Measurements from ENCODE around the gene PCDHGA1. TPM values are rescaled to one million over a fixed set of nuclear protein-coding genes. Genes with fewer than 3 reads are reported as not detected.

PCDHGA1 gene
- total and polyA plus RNA-seq, 4 donors: 0.05 to 0.08 (median 0.05) TPM; not detected in 1

DNA sequence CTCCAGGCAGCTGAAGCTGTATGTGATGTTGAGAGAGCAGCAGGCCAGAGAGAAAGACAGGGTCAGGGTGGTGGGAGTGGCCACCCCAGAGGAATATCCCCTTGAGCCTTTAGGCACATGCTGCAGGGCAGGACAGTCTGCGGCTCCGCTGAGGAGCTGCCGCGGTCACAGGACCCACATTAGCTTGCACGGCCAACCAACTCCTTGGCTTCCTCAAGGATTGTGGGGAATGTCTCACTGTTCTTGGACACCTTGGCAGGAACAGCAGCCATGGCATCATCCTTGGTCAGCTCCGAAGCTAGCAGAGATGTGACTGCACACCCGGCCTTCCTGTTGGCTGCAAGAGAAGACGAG is 186.3 kb downstream of the PCDHGA1 start (continued):
- TF ChIP-seq, protein P1, sequence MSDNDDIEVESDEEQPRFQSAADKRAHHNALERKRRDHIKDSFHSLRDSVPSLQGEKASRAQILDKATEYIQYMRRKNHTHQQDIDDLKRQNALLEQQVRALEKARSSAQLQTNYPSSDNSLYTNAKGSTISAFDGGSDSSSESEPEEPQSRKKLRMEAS (IDR thresholded peaks at IDR 0.05): no peak
- TF ChIP-seq, protein P2, sequence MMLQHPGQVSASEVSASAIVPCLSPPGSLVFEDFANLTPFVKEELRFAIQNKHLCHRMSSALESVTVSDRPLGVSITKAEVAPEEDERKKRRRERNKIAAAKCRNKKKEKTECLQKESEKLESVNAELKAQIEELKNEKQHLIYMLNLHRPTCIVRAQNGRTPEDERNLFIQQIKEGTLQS (IDR thresholded peaks at IDR 0.05): no peak
- TF ChIP-seq YY1 (IDR thresholded peaks at IDR 0.05) (no peak), GABPA (IDR thresholded peaks at IDR 0.05 in 1 of 2, conservative IDR thresholded peaks at IDR 0.05 in 1 of 2) (no peak), HNF4A (conservative IDR thresholded peaks at IDR 0.05) (no peak), TAF1 (conservative IDR thresholded peaks at IDR 0.05) (no peak), FOXA1 (IDR thresholded peaks at IDR 0.05) (no peak)

DNA sequence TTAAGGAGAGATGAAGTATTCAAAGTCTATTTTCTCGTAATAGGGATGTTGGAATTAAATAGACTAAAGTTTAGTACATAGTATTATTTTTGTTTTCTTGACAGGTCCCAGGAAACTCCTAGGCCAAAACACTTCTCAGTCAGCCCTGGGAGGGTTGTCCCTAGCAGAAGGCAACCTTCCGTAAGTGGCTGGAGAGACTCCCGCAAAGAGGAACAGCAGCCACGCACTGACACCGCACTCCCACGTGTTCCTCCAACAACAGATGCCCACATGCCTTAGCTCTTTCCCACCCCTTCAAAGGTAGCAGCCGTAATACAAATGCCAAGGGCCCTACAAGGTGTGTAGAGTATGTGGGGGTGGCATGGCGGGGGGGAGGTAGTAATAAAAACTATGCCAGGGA is 187.0 kb downstream of the PCDHGA1 start:
- H3K27me3 ChIP-seq (ENCODE audit: control insufficient read depth in 4 of 4, insufficient read depth in 4 of 4, low read length in 3 of 4): no peaks in the 10 kb centered on the region
- H3K4me3 ChIP-seq (ENCODE audit: low read depth in 1 of 3, low read length in 3 of 3): no peak overlapping the region
- no peak overlapping the region for H3K9ac ChIP-seq (ENCODE audit: low read depth in 1 of 2, low read length in 2 of 2)
- peaks cover 4 to 20% (median 7%) of the 10 kb centered on the region in 4 donors for H3K4me1 ChIP-seq (ENCODE audit: control insufficient read depth in 4 of 4, insufficient read depth in 4 of 4, low read length in 3 of 4)
- no peak for TF ChIP-seq NR2F2 (IDR thresholded peaks at IDR 0.05)
- no peak for TF ChIP-seq YY1 (IDR thresholded peaks at IDR 0.05)
- no peak for TF ChIP-seq RAD21 (IDR thresholded peaks at IDR 0.05)
- no peak for TF ChIP-seq HNF4A (conservative IDR thresholded peaks at IDR 0.05)
- TF ChIP-seq GABPA (IDR thresholded peaks at IDR 0.05 in 1 of 2, conservative IDR thresholded peaks at IDR 0.05 in 1 of 2): no peak
- TF ChIP-seq FOXA2 (IDR thresholded peaks at IDR 0.05): no peak
- no peak for TF ChIP-seq HNF4G (IDR thresholded peaks at IDR 0.05)
- no peak for TF ChIP-seq TAF1 (conservative IDR thresholded peaks at IDR 0.05)
- TF ChIP-seq, protein P3, sequence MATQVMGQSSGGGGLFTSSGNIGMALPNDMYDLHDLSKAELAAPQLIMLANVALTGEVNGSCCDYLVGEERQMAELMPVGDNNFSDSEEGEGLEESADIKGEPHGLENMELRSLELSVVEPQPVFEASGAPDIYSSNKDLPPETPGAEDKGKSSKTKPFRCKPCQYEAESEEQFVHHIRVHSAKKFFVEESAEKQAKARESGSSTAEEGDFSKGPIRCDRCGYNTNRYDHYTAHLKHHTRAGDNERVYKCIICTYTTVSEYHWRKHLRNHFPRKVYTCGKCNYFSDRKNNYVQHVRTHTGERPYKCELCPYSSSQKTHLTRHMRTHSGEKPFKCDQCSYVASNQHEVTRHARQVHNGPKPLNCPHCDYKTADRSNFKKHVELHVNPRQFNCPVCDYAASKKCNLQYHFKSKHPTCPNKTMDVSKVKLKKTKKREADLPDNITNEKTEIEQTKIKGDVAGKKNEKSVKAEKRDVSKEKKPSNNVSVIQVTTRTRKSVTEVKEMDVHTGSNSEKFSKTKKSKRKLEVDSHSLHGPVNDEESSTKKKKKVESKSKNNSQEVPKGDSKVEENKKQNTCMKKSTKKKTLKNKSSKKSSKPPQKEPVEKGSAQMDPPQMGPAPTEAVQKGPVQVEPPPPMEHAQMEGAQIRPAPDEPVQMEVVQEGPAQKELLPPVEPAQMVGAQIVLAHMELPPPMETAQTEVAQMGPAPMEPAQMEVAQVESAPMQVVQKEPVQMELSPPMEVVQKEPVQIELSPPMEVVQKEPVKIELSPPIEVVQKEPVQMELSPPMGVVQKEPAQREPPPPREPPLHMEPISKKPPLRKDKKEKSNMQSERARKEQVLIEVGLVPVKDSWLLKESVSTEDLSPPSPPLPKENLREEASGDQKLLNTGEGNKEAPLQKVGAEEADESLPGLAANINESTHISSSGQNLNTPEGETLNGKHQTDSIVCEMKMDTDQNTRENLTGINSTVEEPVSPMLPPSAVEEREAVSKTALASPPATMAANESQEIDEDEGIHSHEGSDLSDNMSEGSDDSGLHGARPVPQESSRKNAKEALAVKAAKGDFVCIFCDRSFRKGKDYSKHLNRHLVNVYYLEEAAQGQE (IDR thresholded peaks at IDR 0.05): no peak
- TF ChIP-seq RXRA (IDR thresholded peaks at IDR 0.05): no peak
- no peak for DNase-seq (ENCODE audit: low spot score)
- H3K27ac ChIP-seq (ENCODE audit: low read depth in 1 of 2, low read length in 2 of 2): peak overlapping the region; percentile 4 to 20
- H3K36me3 ChIP-seq (ENCODE audit: control insufficient read depth in 4 of 4, insufficient read depth in 3 of 4, low read depth in 1 of 4, low read length in 3 of 4): peaks cover 17 to 52% (median 45%) of the 10 kb centered on the region in 4 donors
- WGBS: 89% methylated on average over 8 of the region's 8 CpGs
- no peaks in the 10 kb centered on the region for H3K9me3 ChIP-seq (ENCODE audit: control insufficient read depth in 4 of 4, low read length in 3 of 4)

DNA sequence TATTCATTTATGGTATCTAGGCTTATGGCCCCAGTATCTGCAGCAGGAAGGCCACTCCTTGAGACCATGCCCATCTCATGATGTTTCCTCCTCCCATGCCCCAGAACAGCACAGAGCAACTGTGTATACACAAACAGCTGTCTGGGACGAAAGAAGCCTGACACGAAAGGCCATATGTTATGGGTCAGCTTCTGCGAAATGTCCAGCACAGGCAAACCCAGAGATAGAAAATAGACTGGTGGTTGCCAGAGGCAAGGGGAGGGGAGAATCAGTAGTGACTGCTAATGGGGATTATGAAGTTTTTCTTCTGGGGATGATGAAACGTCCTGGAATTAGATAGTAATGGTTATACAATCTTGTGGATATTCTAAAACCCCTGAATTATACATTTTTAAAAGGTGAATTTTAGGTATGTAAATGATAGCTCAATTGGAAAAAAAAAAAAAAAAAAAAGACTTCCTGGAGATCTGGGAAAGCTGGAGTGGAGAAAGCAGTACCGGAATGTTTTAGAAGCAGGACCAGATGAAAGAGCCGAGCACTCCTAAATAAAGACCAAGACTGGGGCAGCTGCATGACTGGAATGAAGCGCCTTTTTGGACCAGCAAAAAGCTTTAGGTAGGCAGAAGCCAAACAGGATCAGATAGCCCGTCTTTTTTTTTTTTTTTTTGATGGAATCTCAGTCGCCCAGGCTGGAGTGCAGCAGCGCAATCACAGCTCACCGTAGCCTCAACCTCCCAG is 187.7 kb downstream of the PCDHGA1 start:
- Histone ChIP-seq H3K9me3 (ENCODE audit: control insufficient read depth in 4 of 4, low read length in 3 of 4) (no peaks in the 10 kb centered on the region), H3K36me3 (ENCODE audit: control insufficient read depth in 4 of 4, insufficient read depth in 3 of 4, low read depth in 1 of 4, low read length in 3 of 4) (peaks cover 17 to 58% (median 51%) of the 10 kb centered on the region in 4 donors), H3K9ac (ENCODE audit: low read depth in 1 of 2, low read length in 2 of 2) (no peak overlapping the region), H3K4me3 (ENCODE audit: low read depth in 1 of 3, low read length in 3 of 3) (no peak overlapping the region), H3K4me1 (ENCODE audit: control insufficient read depth in 4 of 4, insufficient read depth in 4 of 4, low read length in 3 of 4) (peaks cover 3 to 13% (median 6%) of the 10 kb centered on the region in 4 donors), H3K27ac (ENCODE audit: low read depth in 1 of 2, low read length in 2 of 2) (peak overlapping the region; percentile 4 to 20), H3K27me3 (ENCODE audit: control insufficient read depth in 4 of 4, insufficient read depth in 4 of 4, low read length in 3 of 4) (no peaks in the 10 kb centered on the region)
- TF ChIP-seq EGR1 (IDR thresholded peaks at IDR 0.05; ENCODE audit: low read depth in 2 of 2) (no peak), NR2F2 (IDR thresholded peaks at IDR 0.05) (peak; percentile 95), JUND (IDR thresholded peaks at IDR 0.05) (no peak), RXRA (IDR thresholded peaks at IDR 0.05) (peak in 1 of 2 donors; percentile 32), SP1 (IDR thresholded peaks at IDR 0.05) (peak; percentile 37)
- DNase-seq (ENCODE audit: low spot score): no peak
- WGBS: 85% methylated on average over 11 of the region's 11 CpGs

Data from liver (tissue), 9 donors.